HG02885 (cell line): ENCODE data around the gene RNF39.
"Not testable (repeated sequence)": the region's sequence is repeated elsewhere in the genome, so short reads cannot be mapped to it uniquely, and the experiment has no call there.

Experiments used
- ATAC-seq: cut with Tn5 transposase; IDR thresholded peaks from one replicate; pipeline ENCODE4 v1.9.1; 2021; ENCODE audit warnings: mild to moderate bottlenecking; ENCODE audit not compliant: unreplicated experiment, poor library complexity

The RNF39 gene, protein sequence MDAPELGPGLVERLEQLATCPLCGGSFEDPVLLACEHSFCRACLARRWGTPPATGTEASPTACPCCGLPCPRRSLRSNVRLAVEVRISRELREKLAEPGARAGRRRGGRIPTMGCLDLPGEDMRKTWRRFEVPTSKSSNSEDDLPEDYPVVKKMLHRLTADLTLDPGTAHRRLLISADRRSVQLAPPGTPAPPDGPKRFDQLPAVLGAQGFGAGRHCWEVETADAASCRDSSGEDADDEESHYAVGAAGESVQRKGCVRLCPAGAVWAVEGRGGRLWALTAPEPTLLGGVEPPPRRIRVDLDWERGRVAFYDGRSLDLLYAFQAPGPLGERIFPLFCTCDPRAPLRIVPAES

DNA sequence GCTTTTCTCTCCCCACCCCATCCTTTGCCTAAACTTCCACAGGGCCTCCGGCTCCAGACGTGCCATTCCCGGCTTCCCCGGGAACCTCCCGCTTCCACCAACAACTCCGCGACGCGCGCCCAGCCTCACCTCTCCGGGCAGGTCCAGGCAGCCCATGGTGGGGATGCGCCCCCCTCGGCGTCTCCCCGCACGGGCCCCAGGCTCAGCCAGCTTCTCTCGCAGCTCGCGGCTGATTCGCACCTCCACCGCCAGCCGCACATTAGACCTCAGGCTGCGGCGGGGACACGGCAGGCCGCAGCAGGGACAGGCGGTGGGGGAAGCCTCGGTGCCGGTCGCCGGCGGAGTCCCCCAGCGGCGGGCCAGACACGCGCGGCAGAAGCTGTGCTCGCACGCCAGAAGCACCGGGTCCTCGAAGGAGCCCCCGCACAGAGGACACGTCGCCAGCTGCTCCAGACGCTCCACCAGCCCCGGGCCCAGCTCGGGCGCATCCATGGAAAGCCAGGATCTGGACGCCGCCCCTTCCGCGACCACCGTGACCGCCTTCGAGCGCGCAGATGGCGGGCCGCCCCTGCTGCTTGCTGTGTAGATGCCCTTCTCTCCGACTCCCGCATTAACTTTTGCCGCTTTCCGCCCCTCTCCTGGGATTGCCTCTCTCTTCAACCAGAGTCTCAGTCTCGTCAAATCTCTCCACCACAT, at the start of gene RNF39:
Gene RNF39 (minus strand): TSS at position 676 of the 696 bp plus-strand sequence. CDS start 184 bp downstream, at position 492.
- no peak for ATAC-seq

DNA sequence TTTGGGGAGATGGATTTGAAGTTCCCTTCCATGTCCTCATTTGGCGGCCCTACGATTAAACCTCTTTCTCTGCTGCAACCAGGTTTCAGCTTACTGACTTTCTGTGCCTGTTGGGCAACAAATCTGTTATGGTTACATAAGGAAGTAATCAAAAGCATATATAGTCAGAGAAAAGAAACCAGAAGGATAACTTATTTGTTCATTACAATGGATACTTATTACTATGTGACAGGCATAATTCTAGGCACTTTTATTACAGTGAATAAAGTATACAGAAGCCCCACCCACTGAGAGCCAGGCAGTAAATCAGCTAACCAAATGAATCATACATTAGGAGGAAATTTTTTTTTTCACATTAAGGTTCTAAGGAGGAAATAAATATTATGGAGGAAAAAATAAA, 46.9 kb upstream of the RNF39 start:
- ATAC-seq: no peak

DNA sequence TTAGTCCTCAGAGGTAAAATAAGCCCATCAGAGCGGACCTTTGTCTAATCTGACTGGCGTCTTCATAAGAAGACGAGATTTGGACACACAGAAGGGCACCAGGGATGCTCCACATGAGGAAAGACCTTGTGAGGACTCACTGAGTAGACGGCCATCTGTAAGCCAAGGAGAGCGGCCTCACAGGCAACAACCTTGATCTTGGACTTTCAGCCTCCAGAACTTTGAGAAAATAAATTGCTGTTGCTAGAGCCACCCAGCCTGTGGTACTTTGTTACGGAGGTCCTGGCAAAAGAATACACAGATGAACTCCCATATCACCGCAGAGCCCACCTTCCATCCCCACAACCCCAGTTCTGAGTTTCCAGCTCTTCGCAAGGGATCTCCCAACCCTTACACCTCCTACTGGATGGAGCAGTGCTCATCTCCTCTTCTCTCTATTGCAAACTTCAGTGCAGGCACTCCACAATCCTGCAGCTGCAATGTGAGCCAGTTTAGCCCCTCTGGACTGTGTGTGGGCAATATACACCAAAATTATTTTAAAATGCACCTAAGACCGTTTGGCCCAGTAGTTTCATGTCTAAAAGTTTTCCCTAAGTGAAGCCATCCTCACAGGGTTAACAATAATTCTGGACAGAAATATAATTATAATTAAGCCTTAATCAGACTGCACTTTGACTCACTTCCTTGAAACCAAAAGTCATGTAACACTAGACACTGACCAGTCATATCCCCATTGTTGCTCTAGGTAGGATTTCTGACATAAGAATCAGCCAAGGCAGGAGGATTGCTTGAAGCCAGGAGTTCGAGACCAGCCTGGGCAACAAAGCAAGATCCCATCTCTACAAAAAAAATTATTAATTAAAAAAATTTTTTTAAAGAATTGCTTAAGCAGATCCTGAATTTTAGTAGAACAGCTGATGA, 46.1 kb upstream of the RNF39 start:
- ATAC-seq: no peak

DNA sequence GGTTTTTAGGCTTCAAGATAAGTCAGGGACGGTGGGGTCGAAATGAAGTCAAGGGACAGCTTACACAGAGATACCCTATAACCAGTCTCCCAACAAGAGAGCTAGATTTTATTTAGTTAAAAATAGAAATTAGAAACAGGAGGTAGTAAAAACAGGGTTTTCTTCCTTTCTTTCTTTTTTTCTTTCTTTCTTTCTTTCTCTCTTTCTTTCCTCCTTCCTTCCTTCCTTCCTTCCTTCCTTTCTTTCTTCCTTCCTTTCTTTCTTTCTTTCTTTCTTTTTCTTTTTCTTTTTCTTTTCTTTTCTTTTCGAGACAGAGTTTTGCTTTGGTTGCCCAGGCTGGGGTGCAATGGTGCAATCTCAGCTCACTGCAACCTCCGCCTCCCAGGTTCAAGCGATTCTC, 43.1 kb upstream of the RNF39 start:
- not testable (repeated sequence) for ATAC-seq

DNA sequence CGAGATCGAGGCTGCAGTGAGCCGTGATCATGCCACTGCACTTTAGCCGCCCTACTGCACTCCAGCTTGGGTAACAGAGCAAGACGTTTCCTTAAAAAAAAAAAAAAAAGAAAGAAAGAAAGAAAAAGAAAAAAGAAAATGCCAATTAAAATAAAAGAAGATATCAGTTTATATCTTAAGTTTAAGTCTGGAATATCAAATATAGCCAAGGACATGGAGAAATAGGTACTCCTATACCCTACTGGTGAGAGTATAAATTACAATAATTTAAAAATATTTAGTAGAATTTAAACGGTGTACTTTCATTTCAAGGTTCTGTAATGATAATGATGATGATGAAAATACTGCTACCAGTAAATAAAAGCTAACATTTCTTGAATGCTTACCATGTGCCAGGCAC, 41.2 kb upstream of the RNF39 start:
- ATAC-seq: no peak

DNA sequence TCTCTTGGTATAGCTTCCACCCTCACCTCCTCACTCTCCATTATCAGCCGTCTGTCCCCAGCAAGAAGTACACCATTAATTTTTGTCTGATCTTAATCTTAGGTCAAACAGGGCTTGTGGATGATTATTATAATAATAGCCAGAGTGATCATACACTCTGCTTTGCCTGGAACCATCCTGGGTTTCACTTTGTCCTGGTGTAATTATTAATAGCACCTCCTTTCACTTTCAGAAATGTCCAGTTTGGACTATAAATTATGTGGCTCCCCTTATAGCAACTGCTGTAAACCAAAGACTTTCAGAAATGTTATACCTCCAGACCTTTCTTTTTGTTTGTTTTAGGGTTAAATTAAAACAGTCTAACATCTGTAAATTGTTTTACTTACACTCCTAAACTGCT, 38.3 kb upstream of the RNF39 start:
- ATAC-seq: no peak

DNA sequence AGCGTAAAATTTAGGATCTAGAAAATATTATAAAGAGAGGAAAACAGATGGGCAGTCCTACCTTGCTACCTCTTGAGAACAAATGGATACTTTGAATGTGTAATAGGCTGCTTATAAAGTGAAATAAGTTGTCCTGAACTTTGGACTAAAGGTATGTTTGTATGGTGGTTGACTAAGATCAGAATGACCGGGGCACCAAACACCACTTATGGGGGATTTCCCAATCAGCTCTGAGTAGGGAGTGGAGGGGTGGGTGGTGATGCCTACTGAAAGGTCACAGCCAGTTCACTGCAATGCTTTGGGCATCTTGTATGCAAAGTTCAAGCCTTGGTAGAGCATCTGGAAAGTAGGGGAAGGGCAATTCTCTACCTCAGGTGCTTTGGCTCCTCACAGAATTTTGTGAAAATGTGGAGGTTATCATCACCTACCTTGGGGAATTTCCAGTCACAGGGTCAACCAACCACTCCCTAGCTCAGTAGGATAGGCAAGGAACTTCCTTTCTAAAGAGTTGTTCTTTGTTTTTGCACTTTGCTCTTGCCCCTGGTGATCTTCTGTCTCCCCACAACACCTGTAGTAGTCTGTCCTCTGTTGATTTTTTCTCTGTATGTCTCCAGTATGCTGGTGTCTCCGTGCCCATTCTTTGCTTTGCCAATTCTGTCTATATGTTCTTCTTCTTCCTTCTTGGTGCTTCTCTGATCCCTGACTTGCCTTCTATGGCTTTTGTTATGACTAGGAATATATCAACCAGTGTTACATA, 37.6 kb upstream of the RNF39 start, which contains the start of gene TRIM31:
Gene TRIM31 (minus strand): TSS at position 88 of the 757 bp plus-strand sequence. CDS start 285 bp downstream, outside the sequence.
- no peak for ATAC-seq

DNA sequence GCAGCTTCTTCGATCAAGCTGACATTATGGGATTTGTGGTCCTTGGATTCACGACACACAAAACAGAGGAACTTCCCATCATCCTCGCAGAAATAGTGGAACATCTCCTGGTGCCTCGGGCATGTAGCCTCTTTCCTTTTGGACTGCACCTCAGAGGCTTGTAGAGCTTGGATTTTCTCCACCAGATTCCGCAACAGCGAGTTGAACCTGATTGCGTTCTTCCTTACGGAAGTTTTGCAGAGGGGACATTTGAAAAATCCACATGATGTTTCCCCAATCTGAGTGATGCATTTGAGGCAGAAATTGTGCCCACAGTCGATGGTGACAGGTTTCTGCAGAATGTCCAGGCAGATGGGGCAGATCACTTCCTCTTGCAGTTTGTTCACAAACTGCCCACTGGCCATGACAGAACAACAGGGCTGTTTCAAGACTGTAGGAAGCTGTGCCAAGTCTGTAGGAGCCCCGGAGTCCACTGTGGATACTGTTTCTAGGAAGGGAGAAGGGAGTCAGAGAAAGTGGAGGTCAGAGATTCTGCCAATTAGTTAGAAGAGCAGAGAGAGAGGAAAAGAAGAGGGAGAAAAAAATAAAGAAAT, 36.9 kb upstream of the RNF39 start:
- no peak for ATAC-seq

DNA sequence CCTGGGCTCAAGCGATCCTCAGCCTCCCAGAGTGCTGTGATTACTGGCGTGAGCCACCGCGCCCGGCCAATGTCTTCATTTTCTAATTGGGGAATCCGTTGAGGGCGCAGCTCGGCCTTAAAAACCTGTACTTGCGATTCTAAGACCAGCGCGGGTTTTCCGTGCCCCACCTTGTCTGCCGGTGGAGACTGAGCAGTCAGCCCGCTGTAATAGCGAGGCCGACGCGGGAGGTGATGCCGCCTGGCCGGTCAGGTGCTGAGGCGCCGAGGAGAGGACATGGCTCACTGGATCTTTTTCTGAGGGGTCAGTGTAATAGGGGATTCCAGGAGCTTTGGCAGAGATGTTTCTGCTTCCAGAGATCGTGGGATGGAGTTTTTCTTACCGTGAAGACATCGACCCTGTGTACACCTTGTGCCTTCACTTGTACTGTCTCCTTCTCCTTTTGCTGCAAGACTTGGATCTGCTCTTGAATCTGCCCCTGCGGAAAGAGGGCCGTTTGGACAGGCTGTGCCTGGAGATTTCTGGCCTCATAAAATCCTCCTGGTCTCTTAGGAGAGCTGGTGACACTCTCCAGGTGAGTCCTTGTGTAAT, 35.8 kb upstream of the RNF39 start:
- no peak for ATAC-seq

DNA sequence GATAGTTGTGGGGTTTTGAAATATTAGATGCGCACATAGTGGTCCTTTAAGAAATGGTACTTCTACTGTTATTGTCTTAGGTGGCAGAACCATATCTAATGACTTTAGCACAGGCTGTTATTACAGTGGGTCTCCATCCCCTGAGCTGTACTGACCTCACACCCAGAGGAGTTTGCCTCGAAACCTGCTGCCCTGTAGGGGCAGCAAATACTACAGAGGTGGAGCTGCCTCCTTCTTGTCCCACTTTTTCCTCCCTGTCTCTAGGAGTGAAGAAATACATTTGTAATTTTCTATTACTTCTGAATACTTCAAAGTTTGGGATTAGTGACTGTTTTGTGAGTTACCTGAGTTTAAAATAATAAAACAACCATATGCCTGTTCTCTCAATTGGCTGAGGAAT, 29.1 kb upstream of the RNF39 start:
- ATAC-seq: no peak

DNA sequence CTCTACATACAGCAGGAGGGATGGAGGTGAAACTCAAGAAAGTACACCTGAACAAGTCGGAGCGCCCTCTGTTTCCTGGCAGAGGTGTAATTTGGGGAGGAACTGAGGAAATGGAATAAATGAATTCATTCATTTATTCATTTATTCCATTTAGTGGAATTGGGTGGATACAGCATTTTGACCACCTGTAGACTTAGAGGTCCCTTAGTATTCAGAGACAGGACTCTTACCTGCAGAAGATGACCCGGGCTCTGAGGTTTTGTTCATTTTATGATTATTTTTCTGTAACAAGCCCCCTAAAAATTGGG, 28.3 kb upstream of the RNF39 start:
- ATAC-seq: no peak

DNA sequence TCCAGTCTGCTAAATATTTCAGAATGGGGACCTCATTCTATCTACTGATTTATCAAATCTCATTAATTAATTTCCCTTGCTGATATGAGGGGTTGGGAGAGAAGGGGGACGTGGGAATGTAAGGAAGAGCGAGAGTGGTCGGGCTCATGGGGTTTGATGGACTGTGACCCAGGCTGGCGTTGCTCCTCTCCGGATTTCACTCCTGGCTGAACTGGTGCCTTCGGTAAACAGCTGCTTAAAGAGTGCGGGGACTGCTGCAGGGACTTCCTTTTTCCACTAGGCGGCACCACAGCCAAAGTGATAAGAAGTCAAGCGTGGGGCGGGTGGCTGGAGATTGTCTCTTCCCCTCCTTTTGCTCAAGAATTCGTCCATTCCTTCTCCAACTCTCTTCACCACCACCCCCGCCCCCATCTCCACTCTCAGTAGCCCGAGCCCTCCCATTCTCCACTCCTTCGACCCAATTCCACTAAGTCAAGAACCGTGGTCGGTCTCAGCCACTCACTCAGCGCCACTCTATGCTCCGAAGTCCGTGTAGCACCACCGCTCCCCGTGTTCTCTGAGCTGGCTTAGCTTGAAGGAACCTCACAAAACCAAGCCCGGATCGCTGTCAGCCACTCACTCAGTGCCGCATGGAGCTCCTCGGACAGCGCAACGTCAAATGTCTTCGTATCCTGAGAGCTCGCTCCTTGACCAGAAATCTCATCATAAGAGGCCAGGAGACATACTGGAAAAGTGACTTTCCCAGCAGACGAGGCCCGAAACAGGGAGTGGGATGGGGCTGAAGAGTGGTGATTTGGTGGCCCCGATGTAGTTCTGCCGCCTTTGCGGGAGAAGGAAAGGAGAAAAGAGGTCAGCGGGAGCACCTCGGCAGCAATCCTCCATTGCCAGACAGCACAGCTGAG, 27.7 kb upstream of the RNF39 start:
- ATAC-seq: peak; percentile 72

DNA sequence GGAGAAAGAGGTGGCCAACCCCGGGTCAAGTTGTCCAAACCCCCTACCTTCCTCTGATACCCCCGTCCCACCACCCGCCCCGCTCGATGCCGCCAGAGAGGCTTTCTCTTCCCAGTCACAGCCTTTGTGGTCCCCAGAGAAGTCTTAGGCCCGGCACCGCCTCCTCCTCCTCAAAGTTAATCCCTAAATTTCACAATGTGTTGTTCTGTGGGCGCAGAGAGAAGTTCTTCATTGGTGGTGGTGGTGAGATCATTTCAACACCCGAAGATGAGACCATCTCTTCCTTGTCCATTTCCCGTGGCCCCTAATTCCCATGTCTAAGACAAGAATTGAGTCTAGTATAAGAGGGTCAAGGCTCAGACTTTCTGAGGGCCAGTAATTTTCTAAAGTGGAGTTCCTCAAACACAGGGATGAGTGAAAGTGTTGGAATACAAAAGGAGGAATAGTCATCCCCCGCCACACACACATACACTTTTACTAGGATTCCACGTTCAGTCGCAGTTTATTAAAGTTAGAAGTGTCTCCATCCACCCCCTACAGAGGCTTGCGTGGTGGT, 26.9 kb upstream of the RNF39 start:
- ATAC-seq: no peak

DNA sequence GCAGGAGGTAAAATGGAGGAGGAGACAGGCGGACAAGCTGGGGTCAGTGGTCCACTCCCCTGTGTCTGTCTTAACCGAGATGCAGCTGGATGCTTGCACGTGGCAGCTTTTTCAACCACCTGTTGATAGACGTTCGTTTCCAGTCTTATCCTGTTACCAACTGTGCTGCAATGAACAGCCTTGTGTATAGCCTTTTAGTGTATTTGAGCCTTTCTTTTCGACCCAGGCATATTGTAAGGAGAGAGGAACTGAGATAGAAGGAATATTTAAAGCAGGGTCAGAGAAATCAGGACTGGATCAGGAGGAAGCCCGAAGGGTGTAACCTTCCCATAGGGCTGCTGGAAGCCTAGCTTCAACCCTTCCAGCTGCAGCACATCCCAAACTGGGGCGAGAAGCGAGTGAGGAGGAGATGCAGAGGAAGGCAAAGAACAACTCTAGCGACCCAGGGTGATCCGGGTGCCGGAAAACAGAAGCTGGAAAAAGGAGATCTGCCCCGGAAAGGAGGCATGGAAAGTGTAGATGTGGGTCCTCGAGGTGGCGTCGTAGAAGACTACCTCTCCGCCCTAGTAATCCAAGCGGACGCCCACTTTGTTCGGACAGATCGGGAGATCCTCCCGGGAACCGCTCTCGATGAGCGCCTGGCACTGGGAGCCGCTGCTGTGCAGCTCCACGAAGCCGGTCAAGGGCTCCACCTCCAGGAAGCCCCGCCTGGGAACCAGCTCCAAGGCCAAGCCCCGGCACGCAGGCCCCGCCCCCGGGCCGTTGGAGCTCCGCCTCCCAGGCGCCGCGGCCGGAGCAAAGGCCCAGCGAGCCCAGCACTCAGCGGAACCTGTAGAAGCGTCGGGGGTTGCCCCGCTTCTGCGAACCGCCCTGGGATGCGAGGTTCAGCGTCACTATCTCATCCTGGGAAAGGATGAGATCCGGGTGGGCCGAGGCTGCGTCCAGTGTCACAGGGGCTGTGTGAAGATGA, 26.2 kb upstream of the RNF39 start:
- ATAC-seq: peak; percentile 72

DNA sequence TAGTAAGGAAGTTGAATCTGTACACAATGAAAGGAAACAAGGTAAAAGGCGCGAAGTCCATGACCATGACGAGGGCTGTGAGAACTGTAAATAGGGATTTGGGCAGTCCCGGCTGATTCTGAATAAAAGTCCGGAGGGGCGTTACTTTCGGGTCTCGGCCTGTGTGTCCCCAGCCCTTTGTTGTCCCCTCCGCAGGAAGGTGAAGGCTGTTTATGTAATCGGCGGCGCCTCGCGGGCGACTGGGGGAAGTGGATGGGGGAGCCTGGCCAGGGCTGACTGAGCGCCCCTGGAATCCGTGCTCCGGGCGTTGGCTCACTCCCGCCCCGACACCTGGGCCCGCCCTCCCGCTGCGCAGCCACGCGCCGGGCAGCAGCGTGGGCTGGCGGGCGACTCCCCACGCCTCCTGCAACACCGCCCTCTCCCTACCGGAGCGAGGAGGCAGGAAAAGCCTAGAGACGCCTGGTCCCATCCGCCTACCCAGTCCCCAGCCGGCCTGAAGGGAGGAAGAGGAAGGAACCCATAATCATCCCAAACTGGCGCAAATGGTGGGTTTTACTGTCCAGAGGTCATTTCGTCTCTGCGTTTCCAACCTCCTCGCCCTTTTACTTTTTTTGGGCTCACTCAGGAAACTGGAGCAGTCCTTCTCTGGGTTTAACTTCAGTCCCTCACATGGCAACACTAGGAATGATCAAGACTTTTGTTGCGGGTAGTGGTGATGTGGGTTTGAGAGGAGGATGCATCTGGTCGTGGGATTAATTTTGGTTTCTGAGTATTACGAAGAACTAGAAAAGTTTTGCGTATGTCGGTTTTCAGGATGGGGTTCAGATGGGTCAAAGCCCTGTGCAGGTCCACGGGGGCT, 25.2 kb upstream of the RNF39 start:
- ATAC-seq: no peak

DNA sequence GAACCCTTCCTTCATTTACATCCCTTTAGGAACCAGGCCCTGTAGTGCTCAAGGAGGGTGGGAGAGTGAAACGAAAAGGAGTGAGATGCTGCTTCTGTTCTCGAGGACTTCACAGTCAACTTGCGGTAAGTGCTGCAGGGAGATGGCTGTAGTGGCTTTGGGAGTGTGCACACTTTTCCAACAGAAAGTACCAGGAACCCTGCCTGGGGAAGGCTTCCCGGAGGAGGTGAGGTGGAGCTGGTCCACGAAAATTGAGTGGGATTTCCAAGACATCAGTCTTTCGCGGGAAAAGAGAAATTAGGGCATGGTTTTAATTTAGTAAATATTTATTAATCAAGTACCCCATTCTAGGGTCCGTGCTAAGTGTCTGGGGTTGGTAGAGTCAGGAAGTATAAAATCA, 24.6 kb upstream of the RNF39 start:
- no peak for ATAC-seq
